Measurements from ENCODE around the gene AFF3. TPM values are rescaled to one million over a fixed set of nuclear protein-coding genes. Genes with fewer than 3 reads are reported as not detected.
A peak's percentile ranks its signal among the peaks of the same experiment; 100 is the strongest.

The AFF3 gene
- total RNA-seq, 4 donors from 2014 or later = 8.5 to 77.2 (median 27.1) TPM

DNA sequence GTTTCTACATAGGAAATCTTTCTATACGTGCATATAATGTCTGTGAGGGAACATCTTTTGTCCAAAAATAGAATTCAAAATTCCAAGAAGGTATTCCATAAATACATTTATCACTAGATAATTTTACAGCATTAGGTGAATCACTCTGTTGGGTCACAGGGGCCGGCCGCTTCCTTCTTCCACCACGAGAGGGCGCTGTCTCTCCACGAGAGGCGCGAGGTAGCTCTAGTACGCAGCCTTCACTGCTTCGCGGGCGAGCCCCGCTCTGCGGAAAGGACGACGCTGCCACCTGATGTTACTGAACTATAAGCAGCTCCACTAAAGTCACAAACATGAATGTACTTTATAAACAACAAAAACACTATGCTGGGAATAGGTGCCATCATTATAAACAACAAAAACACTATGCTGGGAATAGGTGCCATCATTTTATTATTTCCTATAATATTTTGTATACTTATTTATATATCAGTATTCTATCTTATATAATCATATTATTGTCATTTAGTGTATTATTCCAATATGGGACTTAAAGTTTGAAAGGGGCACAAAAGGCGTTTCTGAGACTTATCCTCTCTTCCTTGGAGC is 583.2 kb downstream of the AFF3 start:
- Histone ChIP-seq H3K9me3 (no peaks in the 10 kb centered on the region), H3K27ac (no peak overlapping the region), H3K4me1 (no peaks in the 10 kb centered on the region), H3K27me3 (no peaks in the 10 kb centered on the region), H3K4me3 (no peak overlapping the region), H3K36me3 (no peaks in the 10 kb centered on the region)
- TF ChIP-seq, protein P1, sequence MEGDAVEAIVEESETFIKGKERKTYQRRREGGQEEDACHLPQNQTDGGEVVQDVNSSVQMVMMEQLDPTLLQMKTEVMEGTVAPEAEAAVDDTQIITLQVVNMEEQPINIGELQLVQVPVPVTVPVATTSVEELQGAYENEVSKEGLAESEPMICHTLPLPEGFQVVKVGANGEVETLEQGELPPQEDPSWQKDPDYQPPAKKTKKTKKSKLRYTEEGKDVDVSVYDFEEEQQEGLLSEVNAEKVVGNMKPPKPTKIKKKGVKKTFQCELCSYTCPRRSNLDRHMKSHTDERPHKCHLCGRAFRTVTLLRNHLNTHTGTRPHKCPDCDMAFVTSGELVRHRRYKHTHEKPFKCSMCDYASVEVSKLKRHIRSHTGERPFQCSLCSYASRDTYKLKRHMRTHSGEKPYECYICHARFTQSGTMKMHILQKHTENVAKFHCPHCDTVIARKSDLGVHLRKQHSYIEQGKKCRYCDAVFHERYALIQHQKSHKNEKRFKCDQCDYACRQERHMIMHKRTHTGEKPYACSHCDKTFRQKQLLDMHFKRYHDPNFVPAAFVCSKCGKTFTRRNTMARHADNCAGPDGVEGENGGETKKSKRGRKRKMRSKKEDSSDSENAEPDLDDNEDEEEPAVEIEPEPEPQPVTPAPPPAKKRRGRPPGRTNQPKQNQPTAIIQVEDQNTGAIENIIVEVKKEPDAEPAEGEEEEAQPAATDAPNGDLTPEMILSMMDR (IDR thresholded peaks at IDR 0.05) = peak; percentile 95 to 100 (median 97)
- TF ChIP-seq POLR2A (IDR thresholded peaks at IDR 0.05) = no peak
- DNase-seq = peak; percentile 88 to 91
- intact Hi-C loops (cut with DNase I; ENCODE audit: low total_unique reads) = loop anchor here (10.0 kb wide), 1 partner anchor 686 kb away; no protein-coding TSS in a partner anchor

DNA sequence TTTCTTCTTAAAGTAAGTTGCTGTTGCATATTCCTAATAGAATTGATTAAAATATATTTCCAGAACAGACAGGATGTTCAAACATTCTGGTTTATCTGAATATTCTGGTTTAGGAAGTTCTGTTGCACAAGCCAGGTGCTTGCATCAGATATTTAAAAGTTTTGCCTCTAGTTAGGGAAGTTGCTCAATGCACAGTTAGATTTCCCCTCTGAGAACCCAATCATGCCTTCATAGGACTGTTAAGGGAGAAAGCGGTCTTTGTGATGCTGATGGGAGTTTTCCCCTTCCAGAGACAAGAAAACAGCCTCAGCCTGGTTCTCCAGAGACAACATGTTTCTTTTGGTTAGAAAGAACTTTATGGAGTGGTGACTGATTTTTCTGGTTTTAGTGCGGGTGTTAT is 587.0 kb downstream of the AFF3 start:
- Histone ChIP-seq H3K27ac (no peak overlapping the region), H3K4me3 (no peak overlapping the region), H3K4me1 (no peaks in the 10 kb centered on the region), H3K27me3 (no peaks in the 10 kb centered on the region), H3K36me3 (no peaks in the 10 kb centered on the region), H3K9me3 (no peaks in the 10 kb centered on the region)
- TF ChIP-seq, protein P1 (IDR thresholded peaks at IDR 0.05) = no peak
- no peak for TF ChIP-seq POLR2A (IDR thresholded peaks at IDR 0.05)
- no peak for DNase-seq
- intact Hi-C loops (cut with DNase I; ENCODE audit: low total_unique reads) = loop anchor here (10.0 kb wide), 1 partner anchor 689 kb away; no protein-coding TSS in a partner anchor

DNA sequence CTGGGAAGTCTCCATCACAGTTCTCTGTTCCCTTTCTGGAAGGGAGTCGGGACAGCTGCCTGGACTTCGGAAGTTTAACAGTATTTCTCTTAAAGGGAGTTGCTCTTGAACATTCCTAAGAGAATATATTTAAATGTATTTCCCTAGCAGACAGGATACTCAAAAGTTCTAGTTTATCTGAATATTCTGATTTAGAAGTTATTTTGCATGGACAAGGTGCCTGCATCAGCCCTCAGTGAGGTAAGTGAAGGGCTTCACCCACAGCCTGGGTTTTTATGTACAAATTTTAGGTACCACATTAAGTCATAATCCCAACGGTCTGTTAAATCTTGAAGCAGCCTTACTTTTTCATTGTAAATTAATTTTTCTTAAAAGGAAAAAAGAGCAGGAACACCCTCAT is 587.5 kb downstream of the AFF3 start:
- Histone ChIP-seq H3K27me3 (no peaks in the 10 kb centered on the region), H3K36me3 (no peaks in the 10 kb centered on the region), H3K4me3 (no peak overlapping the region), H3K27ac (no peak overlapping the region), H3K9me3 (no peaks in the 10 kb centered on the region), H3K4me1 (no peaks in the 10 kb centered on the region)
- no peak for DNase-seq
- intact Hi-C loops (cut with DNase I; ENCODE audit: low total_unique reads) = loop anchor here (10.0 kb wide), 1 partner anchor 690 kb away; no protein-coding TSS in a partner anchor
- TF ChIP-seq, protein P1 (IDR thresholded peaks at IDR 0.05) = no peak
- no peak for TF ChIP-seq POLR2A (IDR thresholded peaks at IDR 0.05)

DNA sequence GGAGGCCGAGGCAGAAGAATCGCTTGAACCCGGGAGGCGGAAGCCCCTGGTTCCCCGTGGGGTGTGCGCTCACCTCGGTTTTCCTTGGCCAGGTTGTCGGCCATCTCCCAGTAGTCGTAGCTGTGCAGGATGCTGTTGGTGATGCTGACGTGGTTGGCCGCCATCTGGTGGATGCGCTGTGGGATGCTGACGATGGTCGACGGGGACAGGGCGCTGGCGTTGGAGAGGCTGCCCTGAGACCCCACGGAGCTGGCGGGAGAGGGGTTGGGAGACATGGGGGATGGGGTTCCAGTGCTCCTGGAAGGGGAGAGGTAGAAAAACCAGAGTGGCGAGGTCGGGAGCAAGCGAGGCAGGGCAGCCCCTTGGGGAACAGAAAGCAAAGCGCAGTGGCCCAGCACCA is 588.2 kb downstream of the AFF3 start:
- H3K27me3 ChIP-seq = no peaks in the 10 kb centered on the region
- no peak overlapping the region for H3K27ac ChIP-seq
- DNase-seq = no peak
- no peaks in the 10 kb centered on the region for H3K36me3 ChIP-seq
- intact Hi-C loops (cut with DNase I; ENCODE audit: low total_unique reads) = loop anchor here (10.0 kb wide), 1 partner anchor 691 kb away; no protein-coding TSS in a partner anchor
- no peak for TF ChIP-seq POLR2A (IDR thresholded peaks at IDR 0.05)
- TF ChIP-seq, protein P1 (IDR thresholded peaks at IDR 0.05) = no peak
- no peak overlapping the region for H3K4me3 ChIP-seq
- no peaks in the 10 kb centered on the region for H3K4me1 ChIP-seq
- no peaks in the 10 kb centered on the region for H3K9me3 ChIP-seq

DNA sequence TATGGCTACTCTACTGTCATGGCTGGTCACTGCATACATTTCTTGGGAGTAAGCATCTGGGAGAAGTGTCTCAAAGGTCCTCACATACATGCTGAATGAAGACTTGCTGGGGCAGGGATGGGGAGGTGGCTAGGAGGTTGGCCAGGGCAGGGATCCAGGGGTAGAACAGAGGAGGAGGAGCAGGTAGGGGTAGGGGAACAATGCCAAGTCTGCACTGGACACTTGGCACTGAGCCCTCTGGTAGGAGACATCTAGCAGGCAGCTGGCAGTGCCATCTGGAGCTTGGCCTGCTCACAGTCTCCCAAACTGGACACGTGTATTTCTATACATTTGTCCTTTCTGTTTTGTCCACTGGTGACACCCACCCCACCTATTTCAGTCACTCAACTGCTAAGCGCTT is 589.9 kb downstream of the AFF3 start:
- H3K4me3 ChIP-seq = no peak overlapping the region
- H3K27me3 ChIP-seq = no peaks in the 10 kb centered on the region
- TF ChIP-seq POLR2A (IDR thresholded peaks at IDR 0.05) = no peak
- TF ChIP-seq, protein P1 (IDR thresholded peaks at IDR 0.05) = no peak
- no peaks in the 10 kb centered on the region for H3K9me3 ChIP-seq
- intact Hi-C loops (cut with DNase I; ENCODE audit: low total_unique reads) = loop anchor here (10.0 kb wide), 1 partner anchor 692 kb away; no protein-coding TSS in a partner anchor
- no peak for DNase-seq
- no peak overlapping the region for H3K27ac ChIP-seq
- no peaks in the 10 kb centered on the region for H3K4me1 ChIP-seq
- H3K36me3 ChIP-seq = no peaks in the 10 kb centered on the region

Data from uterus (tissue), 4 donors.